K562 (cell line): ENCODE data around the gene CTNNB1. TPM values are rescaled to one million over a fixed set of nuclear protein-coding genes. Genes with fewer than 3 reads are reported as not detected.

Source experiments
- CEBPG ChIP-seq, 3 experiments: fragments of 200-800 bp in 1 of 3; sonication (Bioruptor generic) in 1 of 3; sonication (generic) in 1 of 3; formaldehyde crosslinking in 1 of 3; IDR thresholded peaks in 2 of 3; conservative IDR thresholded peaks in 1 of 3; 2 replicates each; pipeline versions ENCODE4 v1.6.1 to v1.8.0; 2016 to 2022; ENCODE audit warnings: missing compliant biosample characterization in 2 of 3, missing genetic modification characterization in 2 of 3, mild to moderate bottlenecking in 1 of 3, missing genetic modification reagents in 1 of 3
- IRF9 ChIP-seq: fragments of 450-650 bp; IDR thresholded peaks from 2 replicates; pipeline ENCODE4 v1.6.1; 2016; ENCODE audit warnings: missing biosample characterization, missing genetic modification characterization
- JUND ChIP-seq, 2 experiments: IDR thresholded peaks; 2 replicates in 1 of 2; 3 replicates in 1 of 2; pipeline ENCODE4 v1.6.1; 2011; ENCODE audit warnings: borderline replicate concordance in 2 of 2, low read depth in 2 of 2, low read length in 2 of 2, improper control_type of control experiment in 1 of 2, missing biosample characterization in 1 of 2, missing genetic modification characterization in 1 of 2, missing genetic modification reagents in 1 of 2
- MIER1 ChIP-seq: fragments of 450-650 bp; IDR thresholded peaks from 2 replicates; pipeline ENCODE4 v1.6.1; 2016; ENCODE audit warnings: antibody characterized with exemption, mild to moderate bottlenecking, low read depth
- MTA3 ChIP-seq: fragments of 450-650 bp; formaldehyde crosslinking; IDR thresholded peaks from 2 replicates; pipeline ENCODE4 v1.6.1; 2017; ENCODE audit warnings: mild to moderate bottlenecking, borderline replicate concordance
- RBM25 ChIP-seq: fragments of 200-400 bp; formaldehyde crosslinking; IDR thresholded peaks from 2 replicates; pipeline ENCODE4 v1.6.1; 2018; ENCODE audit warnings: low read length, low read depth, moderate library complexity; ENCODE audit not compliant: severe bottlenecking
- SIX5 ChIP-seq, 2 experiments: IDR thresholded peaks; 2 replicates each; pipeline ENCODE4 v1.6.1; 2011; ENCODE audit warnings: low read length in 2 of 2, borderline replicate concordance in 1 of 2, low read depth in 1 of 2, mild to moderate bottlenecking in 1 of 2, moderate library complexity in 1 of 2; ENCODE audit not compliant: insufficient read depth in 1 of 2
- SMARCC2 ChIP-seq: fragments of 450-650 bp; IDR thresholded peaks from 2 replicates; pipeline ENCODE4 v1.6.1; 2017; ENCODE audit warnings: antibody characterized with exemption, moderate library complexity, mild to moderate bottlenecking, low read depth
- SMC3 ChIP-seq: conservative IDR thresholded peaks from 2 replicates; pipeline ENCODE4 v1.6.1; 2011; ENCODE audit warnings: low read depth, low read length, improper control_type of control experiment; ENCODE audit not compliant: insufficient read depth
- SNIP1 ChIP-seq: fragments of 450-650 bp; IDR thresholded peaks from 2 replicates; pipeline ENCODE4 v1.7.1; 2017; ENCODE audit warnings: low read depth, mild to moderate bottlenecking
- U2AF2 ChIP-seq: fragments of 200-400 bp; formaldehyde crosslinking; optimal IDR thresholded peaks from 2 replicates; pipeline ENCODE3; 2017; ENCODE audit warnings: low read depth, mild to moderate bottlenecking, low read length
- ZBTB49 ChIP-seq: sonication (generic); formaldehyde crosslinking; IDR thresholded peaks from 2 replicates; pipeline ENCODE4 v1.8.0; 2022; ENCODE audit warnings: missing genetic modification reagents, mild to moderate bottlenecking, borderline replicate concordance
- ZNF785 ChIP-seq: fragments of 250-450 bp; sonication (Bioruptor Pico); IDR thresholded peaks from 2 replicates; pipeline ENCODE4 v1.4.0; 2020; ENCODE audit warnings: mild to moderate bottlenecking
- polyA plus RNA-seq, 8 experiments: library from polyadenylated mRNA; depleted of rRNA in 4 of 8; stranded (reverse) in 5 of 8; unstranded in 3 of 8; fragments of >200 nt; fragmentation: Nextera tagmentation in 2 of 8; fragmentation: Illumina TruSeq in 1 of 8; extraction: Ambion mirVana in 2 of 8; extraction: Trizol in 1 of 8; gene quantifications; 2 replicates each; pipeline versions ENCODE4 v1.2.1 to v1.2.3, GENCODE V29; 2011 to 2014; ENCODE audit warnings: inconsistent platforms in 1 of 8, missing spikeins in 1 of 8
- total RNA-seq, 7 experiments: library from RNA; depleted of rRNA in 6 of 7; stranded (reverse); fragments of >200 nt in 6 of 7; fragmentation: Illumina TruSeq in 2 of 7; extraction: Trizol in 2 of 7; gene quantifications; 2 replicates each; pipeline versions ENCODE4 v1.2.1 to v1.2.3, GENCODE V29; 2011 to 2021; ENCODE audit warnings: low replicate concordance in 1 of 7
- TF ChIP-seq, protein P1 (sequence below): fragments of 250-450 bp; sonication (Bioruptor Pico); IDR thresholded peaks from 2 replicates; pipeline ENCODE4 v1.4.0; 2020; ENCODE audit warnings: mild to moderate bottlenecking, moderate library complexity

The CTNNB1 gene
- total and polyA plus RNA-seq, 9 of the 15 experiments (the other 6 are each of a cell fraction or from before 2014, with no cell fraction given), result 44.3 to 193 (median 154) TPM

DNA sequence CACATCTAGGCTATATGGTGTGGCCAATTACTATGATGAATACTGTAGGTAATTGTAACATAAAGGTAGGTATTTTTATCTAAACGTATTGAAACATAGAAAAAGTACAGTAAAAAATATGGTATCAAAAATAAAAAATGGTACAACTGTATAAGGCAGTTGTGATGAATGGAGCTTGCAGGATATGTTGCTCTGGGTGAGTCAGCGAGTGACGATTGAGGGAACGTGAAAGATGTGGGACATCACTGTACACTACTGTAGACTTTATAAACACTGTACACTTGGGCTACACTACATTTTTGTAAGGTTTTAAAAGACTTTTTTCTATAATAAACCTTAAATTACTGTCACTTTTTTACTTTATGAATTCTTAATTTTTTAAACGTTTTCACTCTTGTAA is 10.3 kb downstream of the CTNNB1 start (continued):
- TF ChIP-seq IRF9 (tag) (no peak), MIER1 (no peak), JUND (IDR thresholded peaks at IDR 0.05; ENCODE audit: borderline replicate concordance, low read depth, low read length) (no peak), JUND (tag; IDR thresholded peaks at IDR 0.05; ENCODE audit: borderline replicate concordance, low read depth, low read length) (no peak), ZBTB49 (CRISPR knock-in tag) (no peak), ZNF785 (no peak), RBM25 (no peak), SIX5 (IDR thresholded peaks at IDR 0.05; ENCODE audit: borderline replicate concordance in 1 of 2, insufficient read depth in 1 of 2, low read depth in 1 of 2, low read length in 2 of 2) (no peak), SMARCC2 (no peak), SNIP1 (no peak), MTA3 (no peak), U2AF2 (no peak), CEBPG (CRISPR knock-in tag; IDR thresholded peaks at IDR 0.05) (no peak), CEBPG (tag; conservative IDR thresholded peaks at IDR 0.05 in 1 of 2, IDR thresholded peaks at IDR 0.05 in 1 of 2) (no peak), SMC3 (no peak)
- TF ChIP-seq, protein P1, sequence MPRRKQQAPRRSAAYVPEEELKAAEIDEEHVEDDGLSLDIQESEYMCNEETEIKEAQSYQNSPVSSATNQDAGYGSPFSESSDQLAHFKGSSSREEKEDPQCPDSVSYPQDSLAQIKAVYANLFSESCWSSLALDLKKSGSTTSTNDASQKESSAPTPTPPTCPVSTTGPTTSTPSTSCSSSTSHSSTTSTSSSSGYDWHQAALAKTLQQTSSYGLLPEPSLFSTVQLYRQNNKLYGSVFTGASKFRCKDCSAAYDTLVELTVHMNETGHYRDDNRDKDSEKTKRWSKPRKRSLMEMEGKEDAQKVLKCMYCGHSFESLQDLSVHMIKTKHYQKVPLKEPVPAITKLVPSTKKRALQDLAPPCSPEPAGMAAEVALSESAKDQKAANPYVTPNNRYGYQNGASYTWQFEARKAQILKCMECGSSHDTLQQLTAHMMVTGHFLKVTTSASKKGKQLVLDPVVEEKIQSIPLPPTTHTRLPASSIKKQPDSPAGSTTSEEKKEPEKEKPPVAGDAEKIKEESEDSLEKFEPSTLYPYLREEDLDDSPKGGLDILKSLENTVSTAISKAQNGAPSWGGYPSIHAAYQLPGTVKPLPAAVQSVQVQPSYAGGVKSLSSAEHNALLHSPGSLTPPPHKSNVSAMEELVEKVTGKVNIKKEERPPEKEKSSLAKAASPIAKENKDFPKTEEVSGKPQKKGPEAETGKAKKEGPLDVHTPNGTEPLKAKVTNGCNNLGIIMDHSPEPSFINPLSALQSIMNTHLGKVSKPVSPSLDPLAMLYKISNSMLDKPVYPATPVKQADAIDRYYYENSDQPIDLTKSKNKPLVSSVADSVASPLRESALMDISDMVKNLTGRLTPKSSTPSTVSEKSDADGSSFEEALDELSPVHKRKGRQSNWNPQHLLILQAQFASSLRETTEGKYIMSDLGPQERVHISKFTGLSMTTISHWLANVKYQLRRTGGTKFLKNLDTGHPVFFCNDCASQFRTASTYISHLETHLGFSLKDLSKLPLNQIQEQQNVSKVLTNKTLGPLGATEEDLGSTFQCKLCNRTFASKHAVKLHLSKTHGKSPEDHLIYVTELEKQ, result no peak
